SH-SY5Y (cell line): Measurements from ENCODE around the gene PDPR.
"Not testable (repeated sequence)": the region's sequence is repeated elsewhere in the genome, so short reads cannot be mapped to it uniquely, and the experiment has no call there.

Source experiments
- GATA2 ChIP-seq: IDR thresholded peaks from 2 replicates; pipeline ENCODE4 v1.6.1; 2011; ENCODE audit warnings: mild to moderate bottlenecking, low read depth, low read length
- GATA3 ChIP-seq: IDR thresholded peaks from 2 replicates; pipeline ENCODE4 v1.6.1; 2011; ENCODE audit warnings: low read depth, mild to moderate bottlenecking, low read length, moderate library complexity

The PDPR gene

GRCh38 chr16:70162041-70162451 is 47.9 kb downstream of the PDPR start:
- TF ChIP-seq GATA2 (no peak), GATA3 (no peak)

- TF ChIP-seq GATA3 (no peak), GATA2 (no peak)
Measured at GRCh38 chr16:70163596-70163995, 49.5 kb downstream of the PDPR start.

- not testable (repeated sequence) for TF ChIP-seq GATA3, GATA2
Measured at GRCh38 chr16:70173212-70173837, 59.2 kb downstream of the PDPR start, which contains the start of gene CLEC18C. Gene CLEC18C (plus strand): TSS chr16:70173787. CDS start chr16:70174279, 492 bp downstream.
